Measurements from ENCODE around the gene KCTD16. TPM values are rescaled to one million over a fixed set of nuclear protein-coding genes. Genes with fewer than 3 reads are reported as not detected.

Gene KCTD16
- total RNA-seq, 1 donor from 2014 or later: 0.37 TPM

- no peak overlapping the region for H3K4me3 Mint-ChIP-seq
- peaks cover 23% of the 10 kb centered on the region for H3K4me1 Mint-ChIP-seq
- H3K27ac Mint-ChIP-seq (ENCODE audit: unreplicated experiment): no peak overlapping the region
- H3K36me3 Mint-ChIP-seq (ENCODE audit: low read depth): peaks cover 3% of the 10 kb centered on the region
- peaks cover 3% of the 10 kb centered on the region for H3K9me3 Mint-ChIP-seq
- no peaks in the 10 kb centered on the region for H3K27me3 Mint-ChIP-seq (ENCODE audit: low read depth)
- no peak for TF ChIP-seq CTCF (conservative IDR thresholded peaks at IDR 0.05)
- no peak for DNase-seq (ENCODE audit: low read depth, low spot score)
Measured at GRCh38 chr5:144522698-144523097, 352.0 kb downstream of the KCTD16 start.

GRCh38 chr5:144525000-144525399 is 354.3 kb downstream of the KCTD16 start:
- DNase-seq (ENCODE audit: low read depth, low spot score): no peak
- no peaks in the 10 kb centered on the region for H3K27me3 Mint-ChIP-seq (ENCODE audit: low read depth)
- H3K4me3 Mint-ChIP-seq: no peak overlapping the region
- H3K9me3 Mint-ChIP-seq: peaks cover 5% of the 10 kb centered on the region
- H3K27ac Mint-ChIP-seq (ENCODE audit: unreplicated experiment): no peak overlapping the region
- H3K4me1 Mint-ChIP-seq: peaks cover 14% of the 10 kb centered on the region
- TF ChIP-seq CTCF (conservative IDR thresholded peaks at IDR 0.05): no peak
- peaks cover 5% of the 10 kb centered on the region for H3K36me3 Mint-ChIP-seq (ENCODE audit: low read depth)

GRCh38 chr5:144531188-144531587 is 360.5 kb downstream of the KCTD16 start:
- DNase-seq (ENCODE audit: low read depth, low spot score): no peak
- no peaks in the 10 kb centered on the region for H3K4me1 Mint-ChIP-seq
- H3K9me3 Mint-ChIP-seq: peaks cover 3% of the 10 kb centered on the region
- TF ChIP-seq CTCF (conservative IDR thresholded peaks at IDR 0.05): no peak
- no peak overlapping the region for H3K27ac Mint-ChIP-seq (ENCODE audit: unreplicated experiment)
- no peak overlapping the region for H3K4me3 Mint-ChIP-seq
- peaks cover 5% of the 10 kb centered on the region for H3K36me3 Mint-ChIP-seq (ENCODE audit: low read depth)
- H3K27me3 Mint-ChIP-seq (ENCODE audit: low read depth): no peaks in the 10 kb centered on the region

Other genes with a start within 250 kb of the KCTD16 start
- gene YIPF5, start 214 bp upstream of the KCTD16 start, total RNA-seq: 40.5 and 42.1 TPM in 2 replicates

Data from neural crest cell (in vitro differentiated cells).